T-cell (primary cell): ENCODE measurements around the gene AFMID. TPM values are rescaled to one million over a fixed set of nuclear protein-coding genes. Genes with fewer than 3 reads are reported as not detected.

Experiments
- ATAC-seq, 4 experiments: fragments of 200-7000 bp in 3 of 4; fragments of 150-1000 bp in 1 of 4; cut with Tn5 transposase; replicated peaks in 1 of 4; 1 replicate in 3 of 4; 2 replicates in 1 of 4; pipeline ENCODE4 v1.10.0; 2021; ENCODE audit warnings: moderate library complexity in 3 of 4, mild to moderate bottlenecking in 2 of 4, moderate number of reproducible peaks in 1 of 4
- CTCF ChIA-PET, 2 donors: fragments of 300-600 bp; sonication (Branson Sonifier 250); formaldehyde crosslinking; loops; one replicate each; lab custom pipeline; 2022; ENCODE audit warnings: antibody characterized with exemption in 2 of 2; lab: Charles Lee
- POLR2A ChIA-PET, 2 donors: fragments of 300-600 bp; sonication (Branson Sonifier 250); formaldehyde crosslinking; loops; one replicate each; lab custom pipeline; 2022; ENCODE audit warnings: antibody characterized with exemption in 2 of 2; lab: Charles Lee
- DNase-seq, 35 experiments: peaks; one replicate each; pipeline versions ENCODE4 v3.0.0 to v3.0.0-alpha.2; 2013 to 2023
- H3K27ac ChIP-seq: one replicate; pipeline ENCODE4 v1.5.1; 2013; ENCODE audit warnings: low read length
- H3K27me3 ChIP-seq, 2 experiments: replicated peaks in 1 of 2; 1 replicate in 1 of 2; 2 replicates in 1 of 2; pipeline versions ENCODE4 v1.6.1 to v1.7.0; 2013; ENCODE audit warnings: low read length in 1 of 2, mixed read lengths in 1 of 2; ENCODE audit not compliant: control insufficient read depth in 2 of 2, insufficient read depth in 2 of 2; ENCODE audit errors: extremely low read depth in 1 of 2
- H3K36me3 ChIP-seq, 2 donors: 1 replicate in 1 of 2; 2 replicates in 1 of 2; pipeline versions ENCODE4 v1.6.1 to v1.7.0; 2013; ENCODE audit warnings: low read length in 1 of 2; ENCODE audit not compliant: control insufficient read depth in 2 of 2, insufficient read depth in 1 of 2; ENCODE audit errors: extremely low read depth in 1 of 2
- H3K4me1 ChIP-seq, 2 experiments: 1 replicate in 1 of 2; 2 replicates in 1 of 2; pipeline versions ENCODE4 v1.6.1 to v1.7.0; 2013; ENCODE audit warnings: low read length in 2 of 2, mixed read lengths in 1 of 2; ENCODE audit not compliant: insufficient read depth in 2 of 2, control insufficient read depth in 1 of 2; ENCODE audit errors: extremely low read depth in 1 of 2
- H3K4me3 ChIP-seq, 2 donors: 1 replicate in 1 of 2; 2 replicates in 1 of 2; pipeline versions ENCODE4 v1.5.1 to v1.7.0; 2013; ENCODE audit warnings: mild to moderate bottlenecking in 2 of 2, low read length in 1 of 2, moderate library complexity in 1 of 2; ENCODE audit not compliant: control insufficient read depth in 1 of 2; ENCODE audit errors: extremely low read depth in 1 of 2
- H3K9me3 ChIP-seq: 2 replicates; pipeline ENCODE4 v1.7.0; 2013
- H3K27ac Mint-ChIP-seq, 2 donors: one replicate each; pipeline ENCODE4 v1.8.0; 2020 to 2021; ENCODE audit warnings: mild to moderate bottlenecking in 2 of 2, mixed read lengths in 2 of 2
- H3K27me3 Mint-ChIP-seq, 2 donors: one replicate each; pipeline ENCODE4 v1.8.0; 2021 to 2022; ENCODE audit warnings: mixed read lengths in 2 of 2
- H3K36me3 Mint-ChIP-seq: one replicate; pipeline ENCODE4 v1.8.0; 2021; ENCODE audit warnings: mixed read lengths
- H3K4me1 Mint-ChIP-seq, 3 donors: one replicate each; pipeline ENCODE4 v1.8.0; 2020 to 2022; ENCODE audit warnings: mixed read lengths in 3 of 3, mild to moderate bottlenecking in 1 of 3
- H3K4me3 Mint-ChIP-seq, 3 donors: one replicate each; pipeline ENCODE4 v1.8.0; 2020 to 2022; ENCODE audit warnings: mild to moderate bottlenecking in 3 of 3, mixed read lengths in 3 of 3, moderate library complexity in 3 of 3
- H3K9me3 Mint-ChIP-seq, 3 donors: one replicate each; pipeline ENCODE4 v1.8.0; 2020 to 2022; ENCODE audit warnings: mixed read lengths in 3 of 3
- whole genome bisulfite sequencing: methylation state at CpG from one replicate; pipeline ENCODE4 v1.1.5; 2013; ENCODE audit warnings: missing lambda C conversion rate; ENCODE audit not compliant: insufficient coverage; 5-methylcytosine and 5-hydroxymethylcytosine counted together
- total RNA-seq, 35 experiments: library from RNA in 6 of 35; stranded (reverse) in 6 of 35; fragments of 120-200 nt in 1 of 35; gene quantifications; one replicate each; pipeline versions ENCODE4 v1.2.1 to v1.2.4 and lab custom pipeline; 2013 to 2026

Gene AFMID
- total RNA-seq, 5 donors from 2014 or later (not counting 1 experiment from before 2014, with no cell fraction given) = 2.3 to 5.9 (median 3.4) TPM

DNA sequence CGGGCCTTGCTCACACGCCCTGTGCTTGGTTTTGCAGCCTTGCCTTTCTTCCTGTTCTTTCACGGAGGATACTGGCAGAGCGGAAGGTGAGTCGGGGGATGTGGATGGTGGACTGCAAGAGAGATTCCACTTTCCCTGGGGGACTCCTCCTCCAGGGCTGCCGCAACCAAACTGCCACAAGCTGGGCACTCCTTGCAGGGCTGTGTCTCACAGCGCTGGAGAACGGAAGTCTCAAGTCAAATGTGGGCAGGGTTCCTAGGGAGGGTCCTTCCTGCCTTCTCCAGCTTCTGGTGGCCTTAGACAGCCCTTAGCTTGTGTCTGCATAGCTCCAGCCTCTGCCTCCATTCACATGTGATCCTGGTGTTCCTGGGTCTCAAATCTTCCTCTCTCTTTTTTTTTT is 15.5 kb downstream of the AFMID start:
- CTCF ChIA-PET = interaction anchor here (0.7 to 0.8 kb wide), 4 partner anchors 13 to 244 kb away, joined by 4 to 8 read pairs (median 4); partner anchors contain the start of gene TNRC6C (in 1 of the 2)
- no peak overlapping the region for H3K4me3 Mint-ChIP-seq
- H3K4me1 Mint-ChIP-seq = peaks cover 0 to 2% (median 0%) of the 10 kb centered on the region in 3 donors
- H3K9me3 Mint-ChIP-seq = no peaks in the 10 kb centered on the region
- no peaks in the 10 kb centered on the region for H3K4me1 ChIP-seq
- no peak overlapping the region for H3K27ac Mint-ChIP-seq
- H3K36me3 Mint-ChIP-seq = no peaks in the 10 kb centered on the region
- H3K27ac ChIP-seq = no peak overlapping the region
- no peaks in the 10 kb centered on the region for H3K27me3 ChIP-seq
- no peaks in the 10 kb centered on the region for H3K36me3 ChIP-seq
- no peaks in the 10 kb centered on the region for H3K27me3 Mint-ChIP-seq
- POLR2A ChIA-PET = interaction anchor here in 1 of 2 donors (0.7 kb wide), 1 partner anchor 39 kb away, joined by 3 read pairs; no protein-coding TSS in a partner anchor
- ATAC-seq = no peak
- no peak for DNase-seq
- H3K4me3 ChIP-seq = no peak overlapping the region
- H3K9me3 ChIP-seq = no peaks in the 10 kb centered on the region
- WGBS = 91% methylated on average over 8 of the region's 8 CpGs

DNA sequence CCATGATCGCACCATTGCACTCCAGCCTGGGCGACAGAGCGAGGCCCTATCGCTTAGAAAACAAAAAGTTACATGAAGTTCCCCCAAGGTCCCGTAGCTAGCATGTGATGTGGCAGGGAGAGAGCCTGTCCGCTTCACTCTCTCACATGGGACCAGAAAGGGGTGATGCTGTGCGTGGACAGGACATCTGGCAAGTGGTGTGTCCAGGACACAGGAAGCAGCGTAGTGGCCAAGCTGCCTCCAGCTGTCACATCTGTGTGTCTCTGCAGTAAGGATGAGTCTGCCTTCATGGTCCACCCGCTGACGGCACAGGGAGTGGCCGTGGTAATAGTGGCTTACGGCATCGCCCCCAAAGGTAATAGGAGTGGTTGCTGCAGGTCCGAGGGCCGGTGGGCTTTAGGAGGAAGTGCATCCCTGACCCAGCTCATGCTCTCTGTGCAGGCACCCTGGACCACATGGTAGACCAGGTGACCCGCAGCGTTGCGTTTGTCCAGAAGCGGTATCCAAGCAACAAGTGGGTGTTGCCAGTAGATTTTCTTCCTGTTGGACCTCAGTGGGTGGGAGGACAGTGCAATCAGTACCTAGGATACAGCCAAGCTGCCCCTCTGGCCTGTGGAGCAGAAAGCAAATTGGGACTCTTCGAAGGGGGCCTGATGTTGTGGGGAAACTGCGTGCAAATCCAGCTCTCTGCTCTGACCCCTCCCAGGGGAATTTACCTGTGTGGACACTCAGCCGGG is 17.4 kb downstream of the AFMID start:
- Mint-ChIP-seq H3K4me1 (no peaks in the 10 kb centered on the region), H3K4me3 (no peak overlapping the region), H3K36me3 (no peaks in the 10 kb centered on the region), H3K27me3 (no peaks in the 10 kb centered on the region), H3K9me3 (no peaks in the 10 kb centered on the region), H3K27ac (no peak overlapping the region)
- H3K27ac ChIP-seq = no peak overlapping the region
- no peaks in the 10 kb centered on the region for H3K36me3 ChIP-seq
- no peaks in the 10 kb centered on the region for H3K9me3 ChIP-seq
- ChIA-PET CTCF (interaction anchor here in 1 of 2 donors (0.5 to 0.6 kb wide), 2 partner anchors 193 to 627 kb away, joined by 3 read pairs; no protein-coding TSS in a partner anchor), POLR2A (interaction anchor here (0.6 kb wide), 2 partner anchors 104 to 164 kb away, joined by 5 read pairs; no protein-coding TSS in a partner anchor)
- ATAC-seq = no peak
- no peaks in the 10 kb centered on the region for H3K4me1 ChIP-seq
- H3K4me3 ChIP-seq = no peak overlapping the region
- 97% methylated on average over 18 of the region's 22 CpGs for WGBS
- DNase-seq = no peak
- no peaks in the 10 kb centered on the region for H3K27me3 ChIP-seq

DNA sequence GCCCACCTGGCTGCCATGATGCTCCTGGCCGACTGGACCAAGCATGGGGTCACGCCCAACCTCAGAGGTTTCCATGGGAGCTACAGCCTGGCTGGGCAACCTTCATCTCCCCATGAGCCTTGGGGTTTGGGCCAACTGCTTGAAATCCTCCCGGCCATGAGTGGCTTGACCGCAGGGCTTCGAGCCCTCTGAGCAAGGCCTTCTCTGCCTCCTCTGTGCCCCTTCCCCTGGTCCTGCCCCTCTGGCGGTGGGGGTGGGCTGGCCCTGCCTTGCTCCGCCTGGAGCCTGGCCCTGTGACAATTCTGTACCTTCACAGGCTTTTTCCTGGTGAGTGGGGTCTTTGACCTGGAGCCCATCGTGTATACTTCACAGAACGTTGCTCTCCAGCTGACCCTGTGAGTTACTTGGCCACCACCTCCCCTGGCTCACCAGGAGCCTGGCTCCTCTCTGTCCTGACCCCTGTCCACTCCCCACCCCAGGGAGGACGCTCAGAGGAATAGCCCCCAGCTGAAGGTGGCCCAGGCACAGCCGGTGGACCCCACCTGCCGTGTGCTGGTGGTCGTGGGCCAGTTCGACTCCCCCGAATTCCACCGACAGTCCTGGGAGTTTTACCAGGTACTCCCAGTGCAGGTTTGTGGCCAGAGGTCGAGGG is 18.1 kb downstream of the AFMID start:
- CTCF ChIA-PET = no interaction called here

DNA sequence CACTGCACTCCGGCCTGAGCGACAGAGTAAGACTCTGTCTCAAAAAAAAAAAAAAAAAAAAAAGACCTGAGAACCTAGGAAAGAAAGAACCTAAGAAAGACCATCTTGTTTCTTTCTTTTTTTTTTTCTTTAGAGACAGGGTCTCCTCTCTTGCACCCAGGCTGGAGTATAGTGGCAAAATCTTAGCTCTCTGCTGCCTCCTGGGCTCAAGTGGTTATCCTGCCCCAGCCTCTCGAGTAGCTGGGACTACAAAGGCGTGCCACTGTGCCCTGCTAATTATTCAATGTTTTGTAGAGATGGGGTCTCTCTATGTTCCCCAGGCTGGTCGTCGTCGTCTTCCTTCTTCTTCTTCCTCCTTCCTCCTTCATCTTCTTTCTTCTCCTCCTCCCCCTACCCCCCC is 19.1 kb downstream of the AFMID start:
- H3K27ac ChIP-seq = no peak overlapping the region
- Mint-ChIP-seq H3K9me3 (no peaks in the 10 kb centered on the region), H3K36me3 (no peaks in the 10 kb centered on the region), H3K27me3 (no peaks in the 10 kb centered on the region), H3K27ac (no peak overlapping the region), H3K4me3 (no peak overlapping the region), H3K4me1 (no peaks in the 10 kb centered on the region)
- ChIA-PET POLR2A (interaction anchor here in 1 of 2 donors (0.6 to 0.7 kb wide), 2 partner anchors 178 to 208 kb away, joined by 4 to 14 read pairs; no protein-coding TSS in a partner anchor), CTCF (no interaction called here)
- WGBS = no CpG with 5 or more reads among the region's 7 CpGs
- H3K36me3 ChIP-seq = no peaks in the 10 kb centered on the region
- no peaks in the 10 kb centered on the region for H3K4me1 ChIP-seq
- no peaks in the 10 kb centered on the region for H3K9me3 ChIP-seq
- no peak overlapping the region for H3K4me3 ChIP-seq
- no peaks in the 10 kb centered on the region for H3K27me3 ChIP-seq
- no peak for ATAC-seq
- DNase-seq = no peak

More for the DNA sequence above, 18.1 kb downstream of the AFMID start:
- ATAC-seq = no peak
- Histone ChIP-seq H3K27ac (no peak overlapping the region), H3K27me3 (no peaks in the 10 kb centered on the region), H3K4me1 (no peaks in the 10 kb centered on the region), H3K36me3 (no peaks in the 10 kb centered on the region), H3K4me3 (no peak overlapping the region), H3K9me3 (no peaks in the 10 kb centered on the region)
- 98% methylated on average over 12 of the region's 17 CpGs for WGBS
- Mint-ChIP-seq H3K4me1 (no peaks in the 10 kb centered on the region), H3K27me3 (no peaks in the 10 kb centered on the region), H3K9me3 (no peaks in the 10 kb centered on the region), H3K27ac (no peak overlapping the region), H3K4me3 (no peak overlapping the region), H3K36me3 (no peaks in the 10 kb centered on the region)
- POLR2A ChIA-PET = interaction anchor here in 1 of 2 donors (0.6 kb wide), 1 partner anchor 103 kb away, joined by 5 read pairs; no protein-coding TSS in a partner anchor
- no peak for DNase-seq

DNA sequence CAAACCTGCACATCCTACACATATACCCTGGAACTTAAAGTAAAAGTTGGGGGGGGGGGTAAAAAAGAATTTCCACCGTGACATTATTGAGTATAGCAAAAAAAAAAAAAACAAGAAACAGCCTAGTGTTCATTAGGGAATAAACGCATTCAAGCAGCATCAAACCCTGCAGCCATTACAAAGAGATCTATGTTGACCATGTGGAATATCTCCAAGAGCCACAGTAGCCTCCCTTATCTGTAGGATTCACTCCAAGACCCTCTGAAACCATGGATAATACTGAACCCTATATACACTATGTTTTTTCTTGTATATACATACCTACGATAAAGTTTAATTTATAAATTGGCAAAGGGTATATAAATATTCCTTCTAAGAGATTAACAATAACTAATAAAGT is 21.3 kb downstream of the AFMID start:
- no peaks in the 10 kb centered on the region for H3K4me1 ChIP-seq
- DNase-seq = no peak
- H3K4me1 Mint-ChIP-seq = no peaks in the 10 kb centered on the region
- no peak overlapping the region for H3K4me3 ChIP-seq
- CTCF ChIA-PET = no interaction called here
- no CpG with 5 or more reads among the region's 3 CpGs for whole genome bisulfite sequencing
- no peak for ATAC-seq
- no peaks in the 10 kb centered on the region for H3K36me3 ChIP-seq
- H3K9me3 ChIP-seq = no peaks in the 10 kb centered on the region
- no peaks in the 10 kb centered on the region for H3K36me3 Mint-ChIP-seq
- no peaks in the 10 kb centered on the region for H3K27me3 Mint-ChIP-seq
- H3K9me3 Mint-ChIP-seq = no peaks in the 10 kb centered on the region
- no peak overlapping the region for H3K4me3 Mint-ChIP-seq
- no peaks in the 10 kb centered on the region for H3K27me3 ChIP-seq
- POLR2A ChIA-PET = no interaction called here
- no peak overlapping the region for H3K27ac Mint-ChIP-seq
- no peak overlapping the region for H3K27ac ChIP-seq

DNA sequence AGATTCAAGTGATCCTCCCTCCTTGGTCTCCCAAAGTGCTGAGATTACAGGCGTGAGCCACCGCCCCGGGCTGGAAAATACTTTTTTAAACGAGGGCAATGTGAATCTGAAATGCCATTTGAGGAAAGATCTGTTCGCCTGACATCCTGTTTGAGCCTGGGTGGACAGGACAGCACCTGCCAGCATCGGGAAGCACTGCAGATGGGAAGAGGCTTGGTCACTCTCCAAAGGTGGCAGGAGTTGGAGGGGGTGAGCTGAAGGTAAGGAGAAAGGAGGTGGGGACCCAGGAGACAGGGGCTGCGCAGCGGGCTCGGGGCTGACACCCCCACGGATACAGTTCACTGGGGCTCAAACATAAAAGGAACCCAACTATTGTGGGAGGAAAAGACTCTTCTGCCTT is 22.9 kb downstream of the AFMID start:
- no peaks in the 10 kb centered on the region for H3K9me3 Mint-ChIP-seq
- Histone ChIP-seq H3K27me3 (peaks cover 0 to 5% of the 10 kb centered on the region in 2 experiments), H3K27ac (no peak overlapping the region), H3K36me3 (no peaks in the 10 kb centered on the region), H3K4me3 (no peak overlapping the region), H3K9me3 (no peaks in the 10 kb centered on the region), H3K4me1 (peaks cover 3 to 12% of the 10 kb centered on the region in 2 experiments)
- no peaks in the 10 kb centered on the region for H3K27me3 Mint-ChIP-seq
- POLR2A ChIA-PET = no interaction called here
- peaks cover 4 to 7% (median 5%) of the 10 kb centered on the region in 3 donors for H3K4me1 Mint-ChIP-seq
- no peak overlapping the region for H3K27ac Mint-ChIP-seq
- no peak for ATAC-seq
- no peaks in the 10 kb centered on the region for H3K36me3 Mint-ChIP-seq
- no peak for DNase-seq
- no peak overlapping the region for H3K4me3 Mint-ChIP-seq
- WGBS = 86% methylated on average over 6 of the region's 10 CpGs
- CTCF ChIA-PET = interaction anchor here in 1 of 2 donors (0.6 kb wide), 1 partner anchor 125 kb away, joined by 7 read pairs; no protein-coding TSS in a partner anchor
